OCI-LY1 (cell line): Measurements from ENCODE around the gene PRR23C.

ENCODE experiments used
- EZH2 ChIP-seq: fragments of 200-600 bp; sonication (generic), shearing (Covaris generic); IDR thresholded peaks from 2 replicates; pipeline ENCODE4 v1.8.0; 2017; ENCODE audit warnings: borderline replicate concordance, mixed run types, mild to moderate bottlenecking, antibody characterized with exemption, low read length, moderate library complexity, mixed read lengths
- TF ChIP-seq, protein P1 (sequence below): fragments of 200-600 bp; sonication (generic), shearing (Covaris generic); IDR thresholded peaks from 2 replicates; pipeline ENCODE4 v1.5.1; 2017; ENCODE audit warnings: mild to moderate bottlenecking, antibody characterized with exemption, low read length, moderate library complexity, mixed read lengths

DNA sequence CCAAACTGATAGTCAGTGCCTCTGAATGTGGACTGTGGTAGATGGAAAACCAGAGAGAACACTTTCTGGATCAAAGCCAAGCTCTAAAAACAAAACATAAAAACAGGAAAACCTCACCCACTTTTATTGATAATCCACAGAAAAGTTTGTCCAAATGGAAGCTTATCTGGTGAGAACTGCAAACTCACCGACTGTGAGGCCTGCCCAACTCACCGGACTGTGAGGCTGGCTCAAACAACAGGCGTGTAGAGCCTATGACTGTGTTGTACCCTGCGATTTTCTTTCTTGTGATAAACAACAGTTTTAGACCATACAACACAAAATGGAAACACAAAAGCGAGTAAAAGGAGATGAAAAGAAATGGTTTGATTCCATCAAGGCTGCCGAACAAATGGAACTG, 7.2 kb downstream of the PRR23C start:
- no peak for TF ChIP-seq EZH2
- TF ChIP-seq, protein P1, sequence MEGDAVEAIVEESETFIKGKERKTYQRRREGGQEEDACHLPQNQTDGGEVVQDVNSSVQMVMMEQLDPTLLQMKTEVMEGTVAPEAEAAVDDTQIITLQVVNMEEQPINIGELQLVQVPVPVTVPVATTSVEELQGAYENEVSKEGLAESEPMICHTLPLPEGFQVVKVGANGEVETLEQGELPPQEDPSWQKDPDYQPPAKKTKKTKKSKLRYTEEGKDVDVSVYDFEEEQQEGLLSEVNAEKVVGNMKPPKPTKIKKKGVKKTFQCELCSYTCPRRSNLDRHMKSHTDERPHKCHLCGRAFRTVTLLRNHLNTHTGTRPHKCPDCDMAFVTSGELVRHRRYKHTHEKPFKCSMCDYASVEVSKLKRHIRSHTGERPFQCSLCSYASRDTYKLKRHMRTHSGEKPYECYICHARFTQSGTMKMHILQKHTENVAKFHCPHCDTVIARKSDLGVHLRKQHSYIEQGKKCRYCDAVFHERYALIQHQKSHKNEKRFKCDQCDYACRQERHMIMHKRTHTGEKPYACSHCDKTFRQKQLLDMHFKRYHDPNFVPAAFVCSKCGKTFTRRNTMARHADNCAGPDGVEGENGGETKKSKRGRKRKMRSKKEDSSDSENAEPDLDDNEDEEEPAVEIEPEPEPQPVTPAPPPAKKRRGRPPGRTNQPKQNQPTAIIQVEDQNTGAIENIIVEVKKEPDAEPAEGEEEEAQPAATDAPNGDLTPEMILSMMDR = no peak
